Activated naive CD4-positive, alpha-beta T cell treated with anti-CD3 and anti-CD28 coated beads, Interleukin-2, amount 10 ng/mL, durations not matched to agents 7 days and 5 days (primary cell): Measurements from ENCODE around the gene PZP.
"Not testable (repeated sequence)": the region's sequence is repeated elsewhere in the genome, so short reads cannot be mapped to it uniquely, and the experiment has no call there.

Experiments
- CTCF ChIA-PET: fragments of 350-600 bp; sonication (Branson Sonifier 250); formaldehyde crosslinking; loops from one replicate; lab custom pipeline; 2021; ENCODE audit warnings: antibody characterized with exemption; lab: Charles Lee
- DNase-seq: peaks from one replicate; pipeline ENCODE4 v3.0.0-alpha.2; 2020
- H3K27ac Mint-ChIP-seq: one replicate; pipeline ENCODE4 v1.8.0; 2021; ENCODE audit warnings: mild to moderate bottlenecking, moderate library complexity, mixed read lengths
- H3K27me3 Mint-ChIP-seq: one replicate; pipeline ENCODE4 v1.8.0; 2021; ENCODE audit warnings: mild to moderate bottlenecking, mixed read lengths
- H3K36me3 Mint-ChIP-seq: one replicate; pipeline ENCODE4 v1.8.0; 2021; ENCODE audit warnings: mixed read lengths
- H3K4me1 Mint-ChIP-seq: one replicate; pipeline ENCODE4 v1.8.0; 2021; ENCODE audit warnings: mixed read lengths
- H3K4me3 Mint-ChIP-seq: one replicate; pipeline ENCODE4 v1.8.0; 2021; ENCODE audit warnings: mild to moderate bottlenecking, moderate library complexity, mixed read lengths
- H3K9me3 Mint-ChIP-seq: one replicate; pipeline ENCODE4 v1.8.0; 2021; ENCODE audit warnings: mixed read lengths

Gene PZP

GRCh38 chr12:9227950-9228349 lies 19.8 kb upstream of the PZP start:
- no peaks in the 10 kb centered on the region for H3K36me3 Mint-ChIP-seq
- CTCF ChIA-PET, result interaction anchor here (1.2 kb wide), 1 partner anchor 8 kb away, joined by 3 read pairs; no protein-coding TSS in a partner anchor
- no peak overlapping the region for H3K4me3 Mint-ChIP-seq
- no peak for DNase-seq
- no peak overlapping the region for H3K27ac Mint-ChIP-seq
- H3K9me3 Mint-ChIP-seq, result no peaks in the 10 kb centered on the region
- H3K4me1 Mint-ChIP-seq, result no peaks in the 10 kb centered on the region
- peaks cover 8% of the 10 kb centered on the region for H3K27me3 Mint-ChIP-seq

DNA sequence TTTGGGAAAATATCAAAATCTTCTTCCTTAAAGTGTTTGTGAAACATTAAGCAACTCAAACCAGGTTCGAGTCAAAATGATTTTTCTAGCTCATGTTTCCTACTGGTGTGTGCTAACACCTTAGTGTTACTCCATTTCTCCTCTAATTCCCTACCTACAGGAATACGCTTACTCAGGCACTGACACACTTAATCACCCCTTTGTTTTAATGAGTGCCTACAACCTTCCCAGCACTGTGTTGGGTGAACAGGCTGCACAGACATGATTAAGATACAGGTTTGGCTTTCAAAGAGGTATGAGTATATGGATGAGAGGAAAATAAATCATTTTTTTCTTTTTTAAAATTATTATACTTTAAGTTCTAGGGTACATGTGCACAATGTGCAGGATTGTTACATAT lies 15.6 kb upstream of the PZP start:
- Mint-ChIP-seq H3K27ac (no peak overlapping the region), H3K4me1 (no peaks in the 10 kb centered on the region), H3K36me3 (no peaks in the 10 kb centered on the region), H3K9me3 (no peaks in the 10 kb centered on the region), H3K4me3 (no peak overlapping the region), H3K27me3 (no peaks in the 10 kb centered on the region)
- CTCF ChIA-PET, result no interaction called here
- DNase-seq, result no peak

GRCh38 chr12:9221483-9221882 lies 13.3 kb upstream of the PZP start:
- Mint-ChIP-seq H3K9me3 (no peaks in the 10 kb centered on the region), H3K36me3 (no peaks in the 10 kb centered on the region), H3K4me3 (no peak overlapping the region), H3K27ac (no peak overlapping the region), H3K4me1 (no peaks in the 10 kb centered on the region), H3K27me3 (no peaks in the 10 kb centered on the region)
- CTCF ChIA-PET, result no interaction called here
- no peak for DNase-seq

DNA sequence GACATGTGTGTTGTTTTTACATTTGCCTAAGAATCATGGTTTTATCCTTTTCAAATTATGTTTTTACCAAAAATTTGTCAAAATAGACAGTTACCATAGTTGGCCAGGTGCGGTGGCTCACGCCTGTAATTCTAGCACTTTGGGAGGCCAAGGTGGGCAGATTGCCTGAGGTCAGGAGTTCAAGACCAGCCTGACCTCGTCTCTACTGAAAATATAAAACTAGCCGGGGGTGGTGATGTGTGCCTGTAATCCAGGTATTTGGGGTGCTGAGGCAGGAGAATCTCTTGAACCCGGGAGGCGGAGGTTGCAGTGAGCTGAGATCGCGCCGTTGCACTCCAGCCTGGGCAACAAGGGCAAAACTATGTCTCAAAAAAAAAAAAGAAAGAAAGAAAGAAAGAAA lies 12.8 kb upstream of the PZP start:
- not testable (repeated sequence) for H3K27me3 Mint-ChIP-seq, H3K9me3 Mint-ChIP-seq

DNA sequence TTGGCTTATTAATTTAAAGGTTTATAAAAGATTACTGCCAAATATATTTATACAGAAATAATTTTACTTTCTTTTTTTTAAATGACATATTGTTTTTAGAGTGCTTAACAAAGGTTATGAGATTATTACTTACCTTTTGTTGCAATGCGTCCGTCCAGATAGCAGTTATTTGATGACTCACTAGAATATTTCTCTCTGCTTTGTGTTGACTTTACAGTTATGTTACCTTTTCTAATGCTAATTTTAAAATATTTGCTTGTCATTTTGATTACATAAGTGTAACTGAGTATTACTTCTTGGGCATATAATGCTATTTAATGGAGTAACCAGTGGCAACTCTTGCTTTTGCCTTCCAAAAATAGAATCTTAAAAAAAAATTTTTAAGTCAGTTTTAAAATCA lies 6.3 kb upstream of the PZP start:
- H3K9me3 Mint-ChIP-seq, result no peaks in the 10 kb centered on the region
- no peaks in the 10 kb centered on the region for H3K36me3 Mint-ChIP-seq
- peaks cover 3% of the 10 kb centered on the region for H3K27me3 Mint-ChIP-seq
- CTCF ChIA-PET, result no interaction called here
- no peak for DNase-seq
- no peak overlapping the region for H3K27ac Mint-ChIP-seq
- no peak overlapping the region for H3K4me3 Mint-ChIP-seq
- H3K4me1 Mint-ChIP-seq, result no peaks in the 10 kb centered on the region

More for the DNA sequence above, 12.8 kb upstream of the PZP start:
- CTCF ChIA-PET, H3K36me3 Mint-ChIP-seq, H3K27ac Mint-ChIP-seq, H3K4me1 Mint-ChIP-seq, DNase-seq, H3K4me3 Mint-ChIP-seq: not testable (repeated sequence)

- Mint-ChIP-seq H3K27me3 (peaks cover 3% of the 10 kb centered on the region), H3K4me3 (no peak overlapping the region), H3K4me1 (no peaks in the 10 kb centered on the region)
Observed at GRCh38 chr12:9211687-9212086, 3.5 kb upstream of the PZP start.

DNA sequence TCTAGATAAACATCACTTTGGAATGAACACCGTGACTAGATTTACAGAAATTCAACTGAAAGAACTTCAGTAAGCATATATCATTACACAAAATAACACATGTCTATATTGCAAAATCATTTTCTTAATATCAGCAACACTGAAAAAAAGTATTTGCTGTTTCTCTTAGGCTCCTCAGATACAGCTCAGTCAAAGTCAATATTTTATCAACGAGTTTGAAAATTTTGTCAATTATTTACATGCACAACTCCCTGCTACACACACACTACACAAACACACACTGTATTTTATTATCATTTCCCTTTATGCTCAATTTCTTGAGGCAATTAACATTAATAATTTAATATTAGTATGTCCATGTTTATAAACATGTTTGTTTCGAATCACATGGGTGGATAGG lies 3.8 kb downstream of the PZP start:
- no peaks in the 10 kb centered on the region for H3K27me3 Mint-ChIP-seq
- CTCF ChIA-PET, result interaction anchor here (0.9 kb wide), 1 partner anchor 68 kb away, joined by 3 read pairs; no protein-coding TSS in a partner anchor
- no peaks in the 10 kb centered on the region for H3K4me1 Mint-ChIP-seq
- H3K9me3 Mint-ChIP-seq, result no peaks in the 10 kb centered on the region
- DNase-seq, result no peak
- H3K27ac Mint-ChIP-seq, result no peak overlapping the region
- H3K36me3 Mint-ChIP-seq, result no peaks in the 10 kb centered on the region
- no peak overlapping the region for H3K4me3 Mint-ChIP-seq

More at GRCh38 chr12:9211687-9212086, 3.5 kb upstream of the PZP start:
- DNase-seq, result no peak
- no peaks in the 10 kb centered on the region for H3K9me3 Mint-ChIP-seq
- no peak overlapping the region for H3K27ac Mint-ChIP-seq
- H3K36me3 Mint-ChIP-seq, result no peaks in the 10 kb centered on the region
- CTCF ChIA-PET, result no interaction called here

DNA sequence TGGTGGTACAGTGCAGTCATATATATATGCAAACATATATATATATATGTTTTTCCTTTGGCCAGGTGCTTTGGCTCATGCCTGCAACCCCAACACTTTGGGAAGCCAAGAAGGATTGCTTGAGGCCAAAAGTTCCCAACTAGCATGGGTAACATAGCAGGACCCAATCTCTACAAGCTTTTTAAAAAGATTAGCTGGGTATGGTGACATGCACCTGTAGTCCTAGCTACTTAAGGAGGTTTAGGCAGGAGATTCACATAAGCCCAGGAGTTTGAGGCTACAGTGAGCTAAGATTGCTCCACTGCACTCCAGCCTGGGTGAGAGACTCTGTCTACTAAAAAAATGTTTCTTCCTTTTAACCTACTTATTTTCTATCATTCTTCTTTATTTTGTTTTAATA lies 10.2 kb downstream of the PZP start:
- Mint-ChIP-seq H3K27ac (no peak overlapping the region), H3K4me1 (no peaks in the 10 kb centered on the region), H3K27me3 (no peaks in the 10 kb centered on the region), H3K9me3 (no peaks in the 10 kb centered on the region), H3K4me3 (no peak overlapping the region), H3K36me3 (no peaks in the 10 kb centered on the region)
- CTCF ChIA-PET, result no interaction called here
- DNase-seq, result no peak

- CTCF ChIA-PET, result no interaction called here
- H3K36me3 Mint-ChIP-seq, result no peaks in the 10 kb centered on the region
- no peaks in the 10 kb centered on the region for H3K4me1 Mint-ChIP-seq
- no peaks in the 10 kb centered on the region for H3K27me3 Mint-ChIP-seq
- H3K27ac Mint-ChIP-seq, result no peak overlapping the region
- peaks cover 12% of the 10 kb centered on the region for H3K9me3 Mint-ChIP-seq
- H3K4me3 Mint-ChIP-seq, result no peak overlapping the region
- DNase-seq, result no peak
Observed at GRCh38 chr12:9184276-9184675, 23.9 kb downstream of the PZP start.

GRCh38 chr12:9180810-9181209 lies 27.4 kb downstream of the PZP start:
- CTCF ChIA-PET, result no interaction called here
- DNase-seq, result no peak
- Mint-ChIP-seq H3K9me3 (peaks cover 6% of the 10 kb centered on the region), H3K4me3 (no peak overlapping the region), H3K27ac (no peak overlapping the region), H3K4me1 (no peaks in the 10 kb centered on the region), H3K27me3 (no peaks in the 10 kb centered on the region), H3K36me3 (no peaks in the 10 kb centered on the region)

GRCh38 chr12:9179781-9180180 lies 28.4 kb downstream of the PZP start:
- H3K4me1 Mint-ChIP-seq, result no peaks in the 10 kb centered on the region
- DNase-seq, result no peak

DNA sequence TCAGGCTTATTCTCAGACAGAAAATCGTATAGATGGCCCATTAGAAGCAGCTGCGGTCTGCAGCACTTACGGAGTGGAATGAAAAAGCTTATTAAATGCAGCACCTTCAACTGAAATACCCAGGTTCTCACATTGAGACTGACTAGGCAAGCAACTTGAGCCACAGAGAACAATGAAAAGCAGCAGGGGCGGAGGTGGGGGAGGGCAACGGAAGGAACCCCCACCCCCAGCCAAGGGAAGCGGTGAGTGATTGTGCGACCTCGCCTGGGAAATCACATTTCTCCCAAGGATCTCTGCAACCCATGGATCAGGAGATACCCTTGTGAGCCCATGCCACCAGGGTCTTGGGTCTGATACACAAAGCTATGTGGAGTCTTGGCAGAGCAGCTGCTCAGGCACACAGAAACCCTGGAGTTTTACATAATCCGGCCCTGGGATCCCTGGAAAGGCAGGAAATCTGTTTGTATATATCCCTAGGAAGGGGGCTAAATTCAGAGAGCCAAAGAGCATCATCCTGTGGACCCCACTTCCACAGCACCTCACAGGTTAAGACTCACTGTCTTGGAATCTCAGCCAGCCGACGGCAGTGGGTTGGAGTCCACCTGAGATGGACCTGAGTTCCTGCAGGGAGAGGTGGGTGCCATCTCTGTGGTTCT lies 38.1 kb downstream of the PZP start:
- CTCF ChIA-PET, result no interaction called here
- DNase-seq, result no peak
- Mint-ChIP-seq H3K4me1 (no peaks in the 10 kb centered on the region), H3K36me3 (no peaks in the 10 kb centered on the region), H3K4me3 (no peak overlapping the region), H3K9me3 (peaks cover 4% of the 10 kb centered on the region), H3K27ac (no peak overlapping the region), H3K27me3 (no peaks in the 10 kb centered on the region)

More at GRCh38 chr12:9179781-9180180, 28.4 kb downstream of the PZP start:
- no peak overlapping the region for H3K27ac Mint-ChIP-seq
- no peaks in the 10 kb centered on the region for H3K27me3 Mint-ChIP-seq
- no peaks in the 10 kb centered on the region for H3K36me3 Mint-ChIP-seq
- peaks cover 2% of the 10 kb centered on the region for H3K9me3 Mint-ChIP-seq
- CTCF ChIA-PET, result no interaction called here
- H3K4me3 Mint-ChIP-seq, result no peak overlapping the region

GRCh38 chr12:9167345-9167744 lies 40.9 kb downstream of the PZP start:
- H3K4me3 Mint-ChIP-seq, DNase-seq, H3K27ac Mint-ChIP-seq, H3K27me3 Mint-ChIP-seq, CTCF ChIA-PET, H3K9me3 Mint-ChIP-seq, H3K36me3 Mint-ChIP-seq, H3K4me1 Mint-ChIP-seq: not testable (repeated sequence)

DNA sequence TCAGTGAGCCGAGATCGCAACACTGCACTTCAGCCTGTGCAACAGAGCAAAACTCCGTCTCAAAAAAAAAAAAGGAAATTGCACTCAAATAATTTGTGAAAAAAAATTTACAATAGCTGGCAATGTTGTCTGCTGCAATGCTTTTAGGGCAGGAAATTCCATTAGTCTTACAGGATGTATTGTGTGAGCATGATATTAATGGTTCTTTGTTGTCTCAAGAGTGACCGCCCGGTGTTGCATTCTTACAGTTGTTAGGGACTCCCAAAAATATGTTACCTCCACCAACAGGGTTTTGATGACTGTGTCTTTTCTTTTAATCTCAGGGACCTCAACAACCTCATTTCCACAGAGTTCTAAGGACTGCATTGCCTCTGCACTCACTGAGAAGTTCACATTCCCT lies 44.8 kb downstream of the PZP start:
- DNase-seq, result no peak
- Mint-ChIP-seq H3K9me3 (no peaks in the 10 kb centered on the region), H3K4me3 (no peak overlapping the region), H3K27ac (no peak overlapping the region), H3K4me1 (no peaks in the 10 kb centered on the region), H3K27me3 (no peaks in the 10 kb centered on the region), H3K36me3 (no peaks in the 10 kb centered on the region)
- CTCF ChIA-PET, result no interaction called here

DNA sequence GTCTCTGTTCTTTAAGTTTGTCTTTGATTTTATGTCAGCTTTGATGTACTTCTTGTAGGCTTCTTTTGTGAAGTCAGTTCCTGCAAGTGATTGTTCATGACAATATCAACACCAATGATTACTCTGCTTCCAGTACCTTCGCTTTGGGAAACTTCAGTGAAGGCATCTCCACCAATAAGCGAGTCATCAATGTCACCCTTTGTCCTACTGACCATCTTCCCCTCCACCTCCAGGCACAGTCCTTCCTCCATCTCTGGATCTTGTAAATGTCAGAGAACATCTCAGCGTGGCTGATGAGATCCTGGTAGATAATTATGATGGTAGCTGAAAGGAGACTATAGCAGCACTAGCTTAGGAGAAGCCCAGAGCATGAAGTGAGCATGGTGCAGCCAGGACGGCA lies 52.1 kb downstream of the PZP start:
- CTCF ChIA-PET, result no interaction called here
- no peak for DNase-seq
- no peaks in the 10 kb centered on the region for H3K4me1 Mint-ChIP-seq
- no peak overlapping the region for H3K4me3 Mint-ChIP-seq
- no peaks in the 10 kb centered on the region for H3K9me3 Mint-ChIP-seq
- H3K27ac Mint-ChIP-seq, result no peak overlapping the region
- no peaks in the 10 kb centered on the region for H3K27me3 Mint-ChIP-seq
- H3K36me3 Mint-ChIP-seq, result no peaks in the 10 kb centered on the region
